GM20431 (cell line): ENCODE results near the gene KNL1.
"Not testable (repeated sequence)": the region's sequence is repeated elsewhere in the genome, so short reads cannot be mapped to it uniquely, and the experiment has no call there.

Experiments
- in situ Hi-C: fragments of 300-500 bp; cut with MseI, MboI; formaldehyde crosslinking; loops from one replicate; pipeline ENCODE4 v1.15.0; 2020; ENCODE audit warnings: low sequenced_read_pairs; ENCODE audit not compliant: unreplicated experiment

Gene KNL1

GRCh38 chr15:40593588-40594428 is at the start of gene KNL1:
KNL1 (plus strand) TSS chr15:40594249; CDS start chr15:40602932, 8,683 bp downstream.
- in situ Hi-C loops = no loop called here

- in situ Hi-C loops = no loop called here
Observed at GRCh38 chr15:40545457-40545856, 48.6 kb upstream of the KNL1 start.

- in situ Hi-C loops = no loop called here
Observed at GRCh38 chr15:40548610-40549009, 45.4 kb upstream of the KNL1 start.

- in situ Hi-C loops = no loop called here
Observed at GRCh38 chr15:40549894-40550293, 44.2 kb upstream of the KNL1 start.

GRCh38 chr15:40550341-40551037 is 43.6 kb upstream of the KNL1 start:
- in situ Hi-C loops = no loop called here

- in situ Hi-C loops = no loop called here
Observed at GRCh38 chr15:40554161-40554525, 39.9 kb upstream of the KNL1 start.

- in situ Hi-C loops = no loop called here
Observed at GRCh38 chr15:40555876-40556275, 38.2 kb upstream of the KNL1 start.

- in situ Hi-C loops = no loop called here
Observed at GRCh38 chr15:40558952-40559742, 34.9 kb upstream of the KNL1 start.

GRCh38 chr15:40562691-40563090 is 31.4 kb upstream of the KNL1 start:
- in situ Hi-C loops = no loop called here

GRCh38 chr15:40563426-40563825 is 30.6 kb upstream of the KNL1 start:
- in situ Hi-C loops = no loop called here

GRCh38 chr15:40564591-40565332 is 29.3 kb upstream of the KNL1 start, which contains the start of gene CCDC32:
CCDC32 (minus strand) TSS chr15:40565042; CDS start chr15:40563015, 2,027 bp downstream.
- in situ Hi-C loops = no loop called here

- in situ Hi-C loops = no loop called here
Observed at GRCh38 chr15:40565333-40566238, 28.5 kb upstream of the KNL1 start.

GRCh38 chr15:40567111-40567510 is 26.9 kb upstream of the KNL1 start:
- in situ Hi-C loops = no loop called here

- in situ Hi-C loops = no loop called here
Observed at GRCh38 chr15:40569129-40569953, 24.7 kb upstream of the KNL1 start, which contains the start of gene RPUSD2. RPUSD2 (plus strand) TSS chr15:40569299; CDS start chr15:40569338, 39 bp downstream.

- in situ Hi-C loops = no loop called here
Observed at GRCh38 chr15:40575113-40575512, 18.9 kb upstream of the KNL1 start.

- in situ Hi-C loops = not testable (repeated sequence)
Observed at GRCh38 chr15:40576914-40577313, 17.1 kb upstream of the KNL1 start.

- in situ Hi-C loops = no loop called here
Observed at GRCh38 chr15:40578892-40579291, 15.2 kb upstream of the KNL1 start.

- in situ Hi-C loops = not testable (repeated sequence)
Observed at GRCh38 chr15:40581796-40582195, 12.3 kb upstream of the KNL1 start.
